Measurements from ENCODE around the gene EPB42. TPM values are rescaled to one million over a fixed set of nuclear protein-coding genes. Genes with fewer than 3 reads are reported as not detected.

The EPB42 gene
- polyA plus RNA-seq, 1 of the 3 experiments (the other 2 are of a cell fraction) = not detected

DNA sequence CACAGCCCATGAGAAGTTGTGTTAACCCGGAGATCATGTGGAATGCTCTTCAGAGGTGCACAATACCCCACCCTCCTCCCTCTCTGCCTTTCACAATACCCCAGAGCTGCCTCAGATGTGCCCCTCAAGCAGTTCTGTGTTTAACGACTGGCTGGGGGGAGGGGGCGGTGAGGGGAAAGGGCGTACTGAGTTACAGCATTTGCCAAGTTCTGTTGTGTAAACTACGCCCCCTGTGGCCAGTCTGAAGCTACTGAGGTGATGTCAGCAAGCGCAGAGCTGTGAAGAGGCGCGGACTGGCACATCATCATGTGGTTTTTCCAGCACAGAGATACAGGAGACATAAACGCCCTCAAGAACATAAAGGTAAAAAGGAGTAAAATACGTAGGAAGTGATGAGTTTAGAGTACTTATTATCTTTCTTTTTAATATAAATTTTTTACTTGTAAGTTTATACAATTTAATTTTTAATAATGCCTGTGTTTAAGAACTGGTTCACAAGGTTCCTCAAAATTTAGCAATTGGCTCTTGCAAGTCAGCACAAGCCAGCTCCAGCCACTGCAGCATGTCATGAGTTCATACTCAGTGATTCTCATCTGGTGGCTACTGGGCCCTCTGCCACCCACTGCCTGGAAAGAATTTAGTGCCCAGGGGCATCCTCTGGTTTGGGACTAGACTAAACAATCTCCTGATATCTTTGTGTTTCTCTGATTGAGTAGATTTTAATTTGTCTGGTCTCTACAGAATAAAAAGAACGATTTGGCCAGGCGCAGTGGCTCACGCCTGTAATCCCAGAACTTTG, 1.7 kb downstream of the EPB42 start:
- Histone ChIP-seq H3K4me3 (ENCODE audit: low read depth in 2 of 2, low read length in 1 of 2) (no peak overlapping the region), H2AFZ (ENCODE audit: low read depth) (no peak overlapping the region), H3K36me3 (replicated peaks in 1 of 2; ENCODE audit: control insufficient read depth in 1 of 2, insufficient read depth in 2 of 2, low read length in 1 of 2) (no peaks in the 10 kb centered on the region), H3K27ac (ENCODE audit: low read depth in 2 of 2, low read length in 1 of 2) (peak overlapping the region in 1 of 2 experiments; percentile 65; a peak in 1 of 4 replicates), H3K4me2 (no peak overlapping the region), H3K9me3 (no peaks in the 10 kb centered on the region), H3K9me2 (no peaks in the 10 kb centered on the region), H3K4me1 (ENCODE audit: control insufficient read depth in 1 of 2, insufficient read depth in 2 of 2, low read depth in 1 of 2, low read length in 1 of 2) (peaks cover 0 to 15% of the 10 kb centered on the region in 2 experiments; a peak in 1 of 4 replicates), H4K20me1 (ENCODE audit: insufficient read depth) (no peaks in the 10 kb centered on the region), H3K27me3 (ENCODE audit: insufficient read depth) (peaks cover 8% of the 10 kb centered on the region; the same call in 1 of the 2 replicates), H3F3A (replicated peaks; ENCODE audit: insufficient read depth) (no peaks in the 10 kb centered on the region), H3K79me2 (ENCODE audit: insufficient read depth) (no peaks in the 10 kb centered on the region), H3K9ac (no peak overlapping the region)
- ChIA-PET CTCF (interaction anchor here (1.0 to 11.9 kb wide), 2 partner anchors 11 to 66 kb away, joined by 4 to 70 read pairs; no protein-coding TSS in a partner anchor), POLR2A (no interaction called here)
- DNase-seq = peak; percentile 78
- 69% methylated on average over 13 of the region's 13 CpGs for WGBS (ENCODE audit: low lambda C conversion rate)
- TF ChIP-seq FOXM1 (IDR thresholded peaks at IDR 0.05; ENCODE audit: low read depth) (no peak), TEAD4 (IDR thresholded peaks at IDR 0.05; ENCODE audit: borderline replicate concordance, insufficient read depth) (no peak), MAX (IDR thresholded peaks at IDR 0.05; ENCODE audit: low read depth) (no peak), YY1 (IDR thresholded peaks at IDR 0.05; ENCODE audit: low read depth) (no peak), POLR2AphosphoS5 (IDR thresholded peaks at IDR 0.05; ENCODE audit: low read depth, low read length) (no peak), RAD21 (IDR thresholded peaks at IDR 0.05; ENCODE audit: low read length) (no peak), GATA2 (CRISPR knock-in tag; IDR thresholded peaks at IDR 0.05) (peak; percentile 65), MXI1 (IDR thresholded peaks at IDR 0.05; ENCODE audit: low read depth, low read length) (no peak), SIN3A (IDR thresholded peaks at IDR 0.05; ENCODE audit: borderline replicate concordance, low read depth, low read length) (no peak), FOXJ3 (CRISPR knock-in tag; IDR thresholded peaks at IDR 0.05) (0 out of 2 replicates have a peak, but pooled peaks have one; percentile 41), CHD2 (IDR thresholded peaks at IDR 0.05; ENCODE audit: low read length, partially characterized antibody) (no peak), RCOR1 (IDR thresholded peaks at IDR 0.05; ENCODE audit: low read length) (peak; percentile 52; the same call in 1 of the 2 replicates), EP300 (IDR thresholded peaks at IDR 0.05; ENCODE audit: borderline replicate concordance in 1 of 2, low read depth in 1 of 2, low read length in 1 of 2) (peak in 1 of 2 experiments; percentile 36; a peak in 1 of 4 replicates), SMC3 (IDR thresholded peaks at IDR 0.05; ENCODE audit: low read depth, low read length) (no peak), TCF12 (IDR thresholded peaks at IDR 0.05) (no peak), GABPA (IDR thresholded peaks at IDR 0.05; ENCODE audit: low read depth) (no peak), USF1 (IDR thresholded peaks at IDR 0.05; ENCODE audit: borderline replicate concordance, low read depth) (no peak), ELF1 (IDR thresholded peaks at IDR 0.05) (no peak), ZBTB33 (IDR thresholded peaks at IDR 0.05; ENCODE audit: borderline replicate concordance, low read depth) (no peak), FOSL2 (IDR thresholded peaks at IDR 0.05; ENCODE audit: borderline replicate concordance, low read depth) (no peak), TAF1 (IDR thresholded peaks at IDR 0.05; ENCODE audit: borderline replicate concordance, low read depth, low read length) (no peak), RFX5 (IDR thresholded peaks at IDR 0.05; ENCODE audit: low read length) (no peak), NFIC (IDR thresholded peaks at IDR 0.05; ENCODE audit: borderline replicate concordance) (no peak), MEF2A (IDR thresholded peaks at IDR 0.05; ENCODE audit: borderline replicate concordance, low read depth) (no peak), USF2 (IDR thresholded peaks at IDR 0.05; ENCODE audit: borderline replicate concordance, low read depth, low read length) (no peak)
- TF ChIP-seq, protein P1, sequence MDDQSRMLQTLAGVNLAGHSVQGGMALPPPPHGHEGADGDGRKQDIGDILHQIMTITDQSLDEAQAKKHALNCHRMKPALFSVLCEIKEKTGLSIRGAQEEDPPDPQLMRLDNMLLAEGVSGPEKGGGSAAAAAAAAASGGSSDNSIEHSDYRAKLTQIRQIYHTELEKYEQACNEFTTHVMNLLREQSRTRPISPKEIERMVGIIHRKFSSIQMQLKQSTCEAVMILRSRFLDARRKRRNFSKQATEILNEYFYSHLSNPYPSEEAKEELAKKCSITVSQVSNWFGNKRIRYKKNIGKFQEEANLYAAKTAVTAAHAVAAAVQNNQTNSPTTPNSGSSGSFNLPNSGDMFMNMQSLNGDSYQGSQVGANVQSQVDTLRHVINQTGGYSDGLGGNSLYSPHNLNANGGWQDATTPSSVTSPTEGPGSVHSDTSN (IDR thresholded peaks at IDR 0.05) = no peak
